Peyer's patch (tissue), 4 donors: ENCODE data around the gene SPATA20. TPM values are rescaled to one million over a fixed set of nuclear protein-coding genes. Genes with fewer than 3 reads are reported as not detected.

ENCODE experiments used
- DNase-seq, 3 donors: peaks; one replicate each; pipeline ENCODE4 v3.0.0-alpha.2; 2017 to 2019
- H3K27ac ChIP-seq, 4 donors: fragments of 200-600 bp; sonication (generic); one replicate each; pipeline ENCODE4 v1.5.1; 2016 to 2019
- H3K27me3 ChIP-seq, 2 donors: fragments of 200-600 bp; sonication (generic); one replicate each; pipeline ENCODE4 v1.5.1; 2019
- H3K36me3 ChIP-seq, 3 donors: fragments of 200-600 bp; sonication (generic); one replicate each; pipeline ENCODE4 v1.5.1; 2016 to 2019
- H3K4me1 ChIP-seq, 4 donors: fragments of 200-600 bp; sonication (generic); one replicate each; pipeline ENCODE4 v1.5.1; 2016 to 2019
- H3K4me3 ChIP-seq, 4 donors: fragments of 200-600 bp; sonication (generic); 1 replicate in 3 of 4; 2 replicates in 1 of 4; pipeline ENCODE4 v1.5.1; 2016 to 2019; ENCODE audit warnings: mild to moderate bottlenecking in 1 of 4
- H3K9me3 ChIP-seq, 4 donors: fragments of 200-600 bp; sonication (generic); one replicate each; pipeline ENCODE4 v1.5.1; 2016 to 2019; ENCODE audit warnings: mild to moderate bottlenecking in 1 of 4
- POLR2A ChIP-seq, 2 donors: fragments of 450-650 bp; IDR thresholded peaks; one replicate each; pipeline ENCODE4 v1.5.1; 2017; ENCODE audit warnings: antibody characterized with exemption in 2 of 2, mild to moderate bottlenecking in 2 of 2, moderate library complexity in 2 of 2
- total RNA-seq, 4 donors: library from RNA; depleted of rRNA; stranded (reverse); fragments of >200 nt; gene quantifications; one replicate each; pipeline ENCODE4 v1.1.0, GENCODE V29; 2016
- TF ChIP-seq, protein P1 (sequence below), 6 experiments: fragments of 450-650 bp in 4 of 6; fragments of 200-600 bp in 2 of 6; sonication (generic) in 1 of 6; IDR thresholded peaks; one replicate each; pipeline ENCODE4 v1.5.1; 2017 to 2019; ENCODE audit warnings: antibody characterized with exemption in 6 of 6, mild to moderate bottlenecking in 3 of 6, moderate library complexity in 1 of 6

SPATA20 gene
- total RNA-seq, 4 donors from 2014 or later, result 75.1 to 125 (median 110) TPM

GRCh38 chr17:50546701-50547034, 306 bp upstream of the SPATA20 start:
- Histone ChIP-seq H3K36me3 (peaks cover 0 to 12% (median 0%) of the 10 kb centered on the region in 3 donors), H3K4me3 (peak overlapping the region; percentile 56 to 78 (median 71)), H3K4me1 (peaks cover 5 to 30% (median 8%) of the 10 kb centered on the region in 4 donors), H3K27ac (peak overlapping the region; percentile 78 to 90 (median 81)), H3K9me3 (no peaks in the 10 kb centered on the region), H3K27me3 (no peaks in the 10 kb centered on the region)
- no peak for DNase-seq
- no peak for TF ChIP-seq POLR2A (IDR thresholded peaks at IDR 0.05)
- TF ChIP-seq, protein P1, sequence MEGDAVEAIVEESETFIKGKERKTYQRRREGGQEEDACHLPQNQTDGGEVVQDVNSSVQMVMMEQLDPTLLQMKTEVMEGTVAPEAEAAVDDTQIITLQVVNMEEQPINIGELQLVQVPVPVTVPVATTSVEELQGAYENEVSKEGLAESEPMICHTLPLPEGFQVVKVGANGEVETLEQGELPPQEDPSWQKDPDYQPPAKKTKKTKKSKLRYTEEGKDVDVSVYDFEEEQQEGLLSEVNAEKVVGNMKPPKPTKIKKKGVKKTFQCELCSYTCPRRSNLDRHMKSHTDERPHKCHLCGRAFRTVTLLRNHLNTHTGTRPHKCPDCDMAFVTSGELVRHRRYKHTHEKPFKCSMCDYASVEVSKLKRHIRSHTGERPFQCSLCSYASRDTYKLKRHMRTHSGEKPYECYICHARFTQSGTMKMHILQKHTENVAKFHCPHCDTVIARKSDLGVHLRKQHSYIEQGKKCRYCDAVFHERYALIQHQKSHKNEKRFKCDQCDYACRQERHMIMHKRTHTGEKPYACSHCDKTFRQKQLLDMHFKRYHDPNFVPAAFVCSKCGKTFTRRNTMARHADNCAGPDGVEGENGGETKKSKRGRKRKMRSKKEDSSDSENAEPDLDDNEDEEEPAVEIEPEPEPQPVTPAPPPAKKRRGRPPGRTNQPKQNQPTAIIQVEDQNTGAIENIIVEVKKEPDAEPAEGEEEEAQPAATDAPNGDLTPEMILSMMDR (IDR thresholded peaks at IDR 0.05), result no peak

- Histone ChIP-seq H3K4me1 (peaks cover under 1 to 23% (median 8%) of the 10 kb centered on the region in 4 donors), H3K9me3 (no peaks in the 10 kb centered on the region), H3K4me3 (peak overlapping the region; percentile 56 to 78 (median 71)), H3K27me3 (no peaks in the 10 kb centered on the region), H3K36me3 (peaks cover 0 to 16% (median 0%) of the 10 kb centered on the region in 3 donors), H3K27ac (peak overlapping the region; percentile 78 to 90 (median 81))
- TF ChIP-seq POLR2A (IDR thresholded peaks at IDR 0.05), result no peak
- TF ChIP-seq, protein P1 (IDR thresholded peaks at IDR 0.05), result no peak
- DNase-seq, result no peak
These were observed 736 bp downstream of the SPATA20 start for GRCh38 chr17:50547736-50548083.

- peaks cover 0 to 16% (median 0%) of the 10 kb centered on the region in 3 donors for H3K36me3 ChIP-seq
- H3K27me3 ChIP-seq, result no peaks in the 10 kb centered on the region
- H3K4me1 ChIP-seq, result peaks cover 0 to 12% (median 5%) of the 10 kb centered on the region in 4 donors
- no peak for TF ChIP-seq POLR2A (IDR thresholded peaks at IDR 0.05)
- TF ChIP-seq, protein P1 (IDR thresholded peaks at IDR 0.05), result no peak
- H3K27ac ChIP-seq, result no peak overlapping the region
- H3K4me3 ChIP-seq, result no peak overlapping the region
- no peak for DNase-seq
- H3K9me3 ChIP-seq, result no peaks in the 10 kb centered on the region
These were observed 1.9 kb downstream of the SPATA20 start for GRCh38 chr17:50548831-50549230.

DNA sequence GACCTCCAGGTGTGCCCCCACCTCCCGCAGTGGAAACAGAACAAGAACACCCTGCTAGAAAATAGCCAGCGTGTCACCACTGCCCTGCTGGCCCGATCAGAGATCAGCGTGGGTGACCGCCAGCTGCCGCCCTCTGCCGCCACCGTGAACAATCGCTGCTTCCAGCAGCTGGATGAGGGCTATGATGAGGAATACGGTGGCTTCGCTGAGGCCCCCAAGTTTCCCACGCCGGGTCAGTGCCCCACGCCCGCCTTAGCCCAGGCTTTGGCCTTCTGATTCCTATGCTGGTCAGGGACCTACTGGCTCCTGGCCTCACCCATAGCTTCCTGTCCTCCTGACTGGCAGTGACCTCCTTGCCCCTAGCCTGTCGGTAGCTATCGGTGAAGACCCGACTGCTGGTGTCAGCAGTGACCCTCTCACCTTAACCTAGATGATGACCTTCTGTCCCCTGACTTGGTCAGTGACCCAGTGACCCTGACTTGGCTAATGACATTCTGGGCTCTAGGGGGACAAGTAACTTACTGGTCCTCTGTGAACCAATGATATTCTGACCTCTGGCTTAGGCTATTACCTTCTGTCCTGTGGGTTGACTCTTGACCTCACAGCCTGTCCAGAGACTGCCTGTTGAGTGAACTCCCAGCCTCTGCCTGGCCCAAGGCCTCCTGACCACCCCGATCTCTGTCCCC, 2.4 kb downstream of the SPATA20 start:
- Histone ChIP-seq H3K36me3 (peaks cover 0 to 16% (median 0%) of the 10 kb centered on the region in 3 donors), H3K4me3 (no peak overlapping the region), H3K27ac (no peak overlapping the region), H3K4me1 (peaks cover 0 to 11% (median 5%) of the 10 kb centered on the region in 4 donors), H3K27me3 (no peaks in the 10 kb centered on the region), H3K9me3 (no peaks in the 10 kb centered on the region)
- TF ChIP-seq, protein P1 (IDR thresholded peaks at IDR 0.05), result no peak
- no peak for DNase-seq

- no peak for DNase-seq
- H3K4me3 ChIP-seq, result no peak overlapping the region
- H3K27me3 ChIP-seq, result no peaks in the 10 kb centered on the region
- H3K27ac ChIP-seq, result no peak overlapping the region
- peaks cover 0 to 11% (median 5%) of the 10 kb centered on the region in 4 donors for H3K4me1 ChIP-seq
- peaks cover 0 to 16% (median 0%) of the 10 kb centered on the region in 3 donors for H3K36me3 ChIP-seq
- no peaks in the 10 kb centered on the region for H3K9me3 ChIP-seq
- TF ChIP-seq POLR2A (IDR thresholded peaks at IDR 0.05), result no peak
These were observed 3.0 kb downstream of the SPATA20 start for GRCh38 chr17:50549969-50550368.

DNA sequence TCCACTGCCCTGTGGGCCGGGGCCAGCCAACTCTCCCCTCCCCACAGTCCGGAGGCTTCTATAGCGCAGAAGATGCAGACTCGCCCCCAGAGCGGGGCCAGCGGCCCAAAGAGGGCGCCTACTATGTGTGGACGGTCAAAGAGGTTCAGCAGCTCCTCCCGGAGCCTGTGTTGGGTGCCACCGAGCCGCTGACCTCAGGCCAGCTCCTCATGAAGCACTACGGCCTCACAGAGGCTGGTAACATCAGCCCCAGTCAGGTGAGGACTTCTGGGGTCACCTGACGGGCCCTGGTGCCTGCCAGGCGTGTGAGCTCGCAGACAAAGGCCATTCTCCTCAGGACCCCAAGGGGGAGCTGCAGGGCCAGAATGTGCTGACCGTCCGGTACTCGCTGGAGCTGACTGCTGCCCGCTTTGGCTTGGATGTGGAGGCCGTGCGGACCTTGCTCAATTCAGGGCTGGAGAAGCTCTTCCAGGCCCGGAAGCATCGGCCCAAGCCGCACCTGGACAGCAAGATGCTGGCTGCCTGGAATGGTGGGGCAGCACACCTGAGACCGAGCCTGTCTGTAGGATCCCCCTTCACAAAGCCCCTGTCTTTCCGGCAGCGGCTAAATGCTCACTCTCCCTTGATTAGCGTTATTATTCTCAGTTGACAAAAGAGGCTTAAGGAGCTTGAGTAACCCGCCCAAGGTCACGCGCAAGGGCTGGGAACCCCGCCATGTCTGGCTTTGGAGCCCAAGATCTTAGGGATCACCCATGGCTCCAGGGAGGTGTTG, 3.9 kb downstream of the SPATA20 start:
- Histone ChIP-seq H3K36me3 (peaks cover 0 to 23% (median 0%) of the 10 kb centered on the region in 3 donors), H3K27ac (no peak overlapping the region), H3K9me3 (no peaks in the 10 kb centered on the region), H3K4me3 (no peak overlapping the region), H3K4me1 (peaks cover 0 to 11% (median 5%) of the 10 kb centered on the region in 4 donors), H3K27me3 (no peaks in the 10 kb centered on the region)
- DNase-seq, result peak in 1 of 3 donors; percentile 73
- no peak for TF ChIP-seq POLR2A (IDR thresholded peaks at IDR 0.05)
- TF ChIP-seq, protein P1 (IDR thresholded peaks at IDR 0.05), result peak in 5 of 6 experiments; percentile 22 to 74 (median 65)
